Measurements from ENCODE around the gene MRTFA.

Gene MRTFA

GRCh38 chr22:40525250-40525884, 111.2 kb downstream of the MRTFA start:
- Mint-ChIP-seq H3K9me3 (no peaks in the 10 kb centered on the region), H3K4me1 (ENCODE audit: low read depth) (peaks cover 45% of the 10 kb centered on the region), H3K36me3 (ENCODE audit: low read depth) (peaks cover 11% of the 10 kb centered on the region), H3K27me3 (no peaks in the 10 kb centered on the region), H3K4me3 (no peak overlapping the region), H3K27ac (no peak overlapping the region)

GRCh38 chr22:40524392-40525249, 111.9 kb downstream of the MRTFA start:
- Mint-ChIP-seq H3K4me3 (no peak overlapping the region), H3K36me3 (ENCODE audit: low read depth) (peaks cover 11% of the 10 kb centered on the region), H3K4me1 (ENCODE audit: low read depth) (peaks cover 45% of the 10 kb centered on the region), H3K9me3 (no peaks in the 10 kb centered on the region), H3K27ac (no peak overlapping the region), H3K27me3 (no peaks in the 10 kb centered on the region)

GRCh38 chr22:40522141-40522540, 114.4 kb downstream of the MRTFA start:
- H3K36me3 Mint-ChIP-seq (ENCODE audit: low read depth): peaks cover 19% of the 10 kb centered on the region
- no peak overlapping the region for H3K27ac Mint-ChIP-seq
- no peaks in the 10 kb centered on the region for H3K27me3 Mint-ChIP-seq
- H3K4me1 Mint-ChIP-seq (ENCODE audit: low read depth): peaks cover 49% of the 10 kb centered on the region
- H3K4me3 Mint-ChIP-seq: no peak overlapping the region
- no peaks in the 10 kb centered on the region for H3K9me3 Mint-ChIP-seq

GRCh38 chr22:40521046-40521445, 115.5 kb downstream of the MRTFA start:
- Mint-ChIP-seq H3K36me3 (ENCODE audit: low read depth) (peaks cover 19% of the 10 kb centered on the region), H3K4me1 (ENCODE audit: low read depth) (peaks cover 48% of the 10 kb centered on the region), H3K4me3 (no peak overlapping the region), H3K9me3 (no peaks in the 10 kb centered on the region), H3K27ac (no peak overlapping the region), H3K27me3 (no peaks in the 10 kb centered on the region)

- no peaks in the 10 kb centered on the region for H3K27me3 Mint-ChIP-seq
- peak overlapping the region; percentile 65 for H3K27ac Mint-ChIP-seq
- H3K4me3 Mint-ChIP-seq: no peak overlapping the region
- no peaks in the 10 kb centered on the region for H3K9me3 Mint-ChIP-seq
- peaks cover 46% of the 10 kb centered on the region for H3K4me1 Mint-ChIP-seq (ENCODE audit: low read depth)
- peaks cover 15% of the 10 kb centered on the region for H3K36me3 Mint-ChIP-seq (ENCODE audit: low read depth)
Observed at GRCh38 chr22:40520562-40520961, 116.0 kb downstream of the MRTFA start.

- H3K27ac Mint-ChIP-seq: peak overlapping the region; percentile 65
- no peak overlapping the region for H3K4me3 Mint-ChIP-seq
- peaks cover 44% of the 10 kb centered on the region for H3K4me1 Mint-ChIP-seq (ENCODE audit: low read depth)
- H3K9me3 Mint-ChIP-seq: no peaks in the 10 kb centered on the region
- H3K36me3 Mint-ChIP-seq (ENCODE audit: low read depth): peaks cover 15% of the 10 kb centered on the region
- no peaks in the 10 kb centered on the region for H3K27me3 Mint-ChIP-seq
Observed at GRCh38 chr22:40519948-40520331, 116.6 kb downstream of the MRTFA start.

GRCh38 chr22:40519284-40519947, 117.1 kb downstream of the MRTFA start:
- H3K36me3 Mint-ChIP-seq (ENCODE audit: low read depth): peaks cover 15% of the 10 kb centered on the region
- no peaks in the 10 kb centered on the region for H3K9me3 Mint-ChIP-seq
- H3K4me1 Mint-ChIP-seq (ENCODE audit: low read depth): peaks cover 44% of the 10 kb centered on the region
- H3K27me3 Mint-ChIP-seq: no peaks in the 10 kb centered on the region
- peak overlapping the region; percentile 95 for H3K27ac Mint-ChIP-seq
- H3K4me3 Mint-ChIP-seq: peak overlapping the region; percentile 70

- Mint-ChIP-seq H3K4me3 (peak overlapping the region; percentile 70), H3K27me3 (no peaks in the 10 kb centered on the region), H3K4me1 (ENCODE audit: low read depth) (peaks cover 44% of the 10 kb centered on the region), H3K27ac (peak overlapping the region; percentile 95), H3K9me3 (no peaks in the 10 kb centered on the region), H3K36me3 (ENCODE audit: low read depth) (peaks cover 15% of the 10 kb centered on the region)
Observed at GRCh38 chr22:40518840-40519239, 117.7 kb downstream of the MRTFA start.

GRCh38 chr22:40517631-40518030, 118.9 kb downstream of the MRTFA start:
- Mint-ChIP-seq H3K36me3 (ENCODE audit: low read depth) (peaks cover 15% of the 10 kb centered on the region), H3K4me1 (ENCODE audit: low read depth) (peaks cover 44% of the 10 kb centered on the region), H3K27me3 (no peaks in the 10 kb centered on the region), H3K27ac (peak overlapping the region; percentile 20), H3K9me3 (no peaks in the 10 kb centered on the region), H3K4me3 (no peak overlapping the region)

- no peak overlapping the region for H3K4me3 Mint-ChIP-seq
- H3K4me1 Mint-ChIP-seq (ENCODE audit: low read depth): peaks cover 37% of the 10 kb centered on the region
- H3K27me3 Mint-ChIP-seq: no peaks in the 10 kb centered on the region
- H3K27ac Mint-ChIP-seq: no peak overlapping the region
- H3K36me3 Mint-ChIP-seq (ENCODE audit: low read depth): peaks cover 11% of the 10 kb centered on the region
- H3K9me3 Mint-ChIP-seq: no peaks in the 10 kb centered on the region
Observed at GRCh38 chr22:40516416-40516815, 120.1 kb downstream of the MRTFA start.

DNA sequence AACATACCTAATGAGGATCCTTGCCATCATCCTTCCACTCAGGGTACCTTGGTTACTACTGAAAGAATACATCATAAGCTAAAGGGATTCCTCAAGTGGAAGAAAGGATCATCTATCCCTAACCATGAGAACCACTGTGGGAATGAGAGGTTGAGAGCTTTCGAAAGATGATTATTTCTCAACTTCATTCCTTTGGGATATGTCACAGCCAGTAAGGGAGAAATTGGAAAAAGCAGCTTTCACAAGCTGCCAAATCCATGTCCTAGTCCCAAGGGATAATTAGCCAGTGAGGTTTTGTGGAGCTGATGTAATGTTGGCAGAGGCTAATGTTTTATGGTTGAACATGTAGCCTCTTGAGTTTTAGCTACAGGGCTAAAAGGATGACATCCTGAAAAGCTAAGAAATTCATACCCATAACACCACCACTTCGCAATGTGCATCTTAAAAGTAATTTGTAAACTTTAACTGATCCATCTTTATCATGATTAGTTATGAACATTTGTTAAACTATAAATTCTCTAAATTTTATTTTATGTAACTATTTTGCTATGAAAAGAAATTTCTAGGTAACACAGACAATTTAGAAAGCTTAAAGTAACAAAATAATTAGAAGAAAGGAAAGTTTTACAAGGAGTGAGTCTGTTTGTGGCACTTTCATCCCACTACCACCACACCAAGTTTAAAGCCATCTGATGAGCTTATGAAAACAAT, 123.9 kb downstream of the MRTFA start:
- Mint-ChIP-seq H3K27ac (no peak overlapping the region), H3K27me3 (no peaks in the 10 kb centered on the region), H3K9me3 (no peaks in the 10 kb centered on the region), H3K4me1 (ENCODE audit: low read depth) (peaks cover 29% of the 10 kb centered on the region), H3K4me3 (no peak overlapping the region), H3K36me3 (ENCODE audit: low read depth) (no peaks in the 10 kb centered on the region)

DNA sequence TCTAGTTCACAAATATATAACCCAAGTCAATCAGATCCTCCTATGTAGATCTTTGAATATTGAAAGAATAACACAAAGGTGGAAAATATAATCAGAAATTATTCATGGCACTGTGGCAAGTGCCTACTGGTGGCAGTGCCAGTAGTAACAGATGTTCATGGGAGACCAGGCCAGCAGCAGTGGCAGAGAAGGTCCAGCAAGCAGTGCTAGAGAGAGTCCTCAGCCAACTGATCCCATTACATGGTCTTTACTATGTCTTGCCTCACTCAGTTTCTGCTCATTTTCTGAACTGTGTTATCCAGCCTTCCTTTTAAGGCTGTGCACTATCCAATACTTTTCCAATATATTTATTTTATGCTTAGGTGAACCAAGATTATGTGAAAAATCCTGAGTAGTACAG, 124.9 kb downstream of the MRTFA start:
- Mint-ChIP-seq H3K9me3 (no peaks in the 10 kb centered on the region), H3K4me3 (no peak overlapping the region), H3K4me1 (ENCODE audit: low read depth) (peaks cover 24% of the 10 kb centered on the region), H3K36me3 (ENCODE audit: low read depth) (no peaks in the 10 kb centered on the region), H3K27ac (no peak overlapping the region), H3K27me3 (no peaks in the 10 kb centered on the region)

- Mint-ChIP-seq H3K9me3 (no peaks in the 10 kb centered on the region), H3K4me3 (no peak overlapping the region), H3K27me3 (no peaks in the 10 kb centered on the region), H3K36me3 (ENCODE audit: low read depth) (no peaks in the 10 kb centered on the region), H3K4me1 (ENCODE audit: low read depth) (peaks cover 22% of the 10 kb centered on the region), H3K27ac (no peak overlapping the region)
Observed at GRCh38 chr22:40510631-40511364, 125.7 kb downstream of the MRTFA start.

DNA sequence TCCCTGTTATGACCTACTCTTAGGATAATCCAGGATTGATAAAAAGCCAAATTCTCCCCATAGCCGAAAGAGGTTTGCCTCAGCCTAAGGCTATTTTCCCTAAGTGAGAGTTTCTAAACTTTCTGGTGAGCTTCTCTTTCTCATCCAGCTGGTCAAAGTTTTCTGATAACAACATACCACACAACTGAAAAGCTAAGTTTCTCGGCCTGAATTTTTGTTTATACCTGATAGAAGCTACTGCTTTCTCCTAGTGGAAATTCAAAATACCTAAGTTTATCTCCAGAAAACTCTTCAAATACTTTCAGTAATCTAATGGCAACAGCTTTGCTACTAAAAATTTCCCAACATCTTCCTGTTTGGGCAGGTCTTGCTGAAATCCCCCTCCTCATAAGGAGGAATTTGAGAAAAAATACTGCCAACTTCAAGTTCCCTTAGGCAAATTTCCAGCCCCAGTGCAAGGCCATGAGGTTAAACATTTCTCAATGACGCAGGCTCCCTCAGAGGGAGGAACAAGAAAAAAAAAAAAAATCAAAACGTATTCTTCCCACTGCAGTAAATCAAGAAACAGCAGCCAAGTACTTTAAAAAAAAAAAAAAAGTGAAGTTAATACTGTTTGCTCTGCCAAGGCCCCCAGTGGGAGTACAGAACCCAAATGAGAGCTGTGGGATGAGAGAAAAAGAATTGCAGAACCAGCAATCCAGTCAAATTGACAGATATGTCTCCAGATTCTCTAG, 127.0 kb downstream of the MRTFA start:
- H3K27ac Mint-ChIP-seq: no peak overlapping the region

More for the DNA sequence above, 127.0 kb downstream of the MRTFA start:
- Mint-ChIP-seq H3K9me3 (no peaks in the 10 kb centered on the region), H3K4me3 (no peak overlapping the region), H3K27me3 (no peaks in the 10 kb centered on the region), H3K36me3 (ENCODE audit: low read depth) (no peaks in the 10 kb centered on the region), H3K4me1 (ENCODE audit: low read depth) (peaks cover 26% of the 10 kb centered on the region)

Data from stimulated activated naive CD8-positive, alpha-beta T cell treated with anti-CD3 and anti-CD28 coated beads, Interleukin-15, Interleukin-2, amounts not matched to agents 100 ng/mL and 50 ng/mL, for 24 hours (primary cell).